Neuronal stem cell (in vitro differentiated cells): ENCODE results near the gene KHSRP.
A peak's percentile ranks its signal among the peaks of the same experiment; 100 is the strongest.

ENCODE experiments used
- DNase-seq: peaks from one replicate; pipeline ENCODE4 v3.0.0-alpha.2; 2013; ENCODE audit warnings: low spot score
- H2AFZ ChIP-seq: one replicate; pipeline ENCODE4 v1.6.1; 2013; ENCODE audit warnings: mild to moderate bottlenecking, low read length, inconsistent platforms
- H2AK5ac ChIP-seq: 2 replicates; pipeline ENCODE4 v1.6.1; 2013; ENCODE audit warnings: low read depth, mild to moderate bottlenecking, inconsistent platforms, low read length, moderate library complexity, mixed read lengths
- H2BK120ac ChIP-seq: 2 replicates; pipeline ENCODE4 v1.6.1; 2013; ENCODE audit warnings: low read depth, mild to moderate bottlenecking, inconsistent platforms, low read length, moderate library complexity, mixed read lengths
- H2BK12ac ChIP-seq: one replicate; pipeline ENCODE4 v1.6.1; 2013; ENCODE audit warnings: low read length, inconsistent platforms
- H2BK15ac ChIP-seq: 2 replicates; pipeline ENCODE4 v1.6.1; 2013; ENCODE audit warnings: mild to moderate bottlenecking, low read length, inconsistent platforms, mixed read lengths
- H2BK5ac ChIP-seq: one replicate; pipeline ENCODE4 v1.6.1; 2013; ENCODE audit warnings: inconsistent platforms, mild to moderate bottlenecking, low read length, moderate library complexity
- H3K14ac ChIP-seq: one replicate; pipeline ENCODE4 v1.6.1; 2013; ENCODE audit warnings: low read length, inconsistent platforms
- H3K18ac ChIP-seq: 2 replicates; pipeline ENCODE4 v1.6.1; 2013; ENCODE audit warnings: low read length, inconsistent platforms
- H3K23ac ChIP-seq: 2 replicates; pipeline ENCODE4 v1.6.1; 2013; ENCODE audit warnings: low read depth, mild to moderate bottlenecking, mixed read lengths, low read length, inconsistent platforms; ENCODE audit not compliant: poor library complexity
- H3K27ac ChIP-seq: replicated peaks from 3 replicates; pipeline ENCODE4 v1.5.1; 2013; ENCODE audit warnings: low read length, inconsistent platforms
- H3K27me3 ChIP-seq, 3 experiments: 2 replicates each; pipeline ENCODE4 v1.6.1; 2013; ENCODE audit warnings: low read length in 3 of 3, mild to moderate bottlenecking in 2 of 3, inconsistent platforms in 1 of 3, low read depth in 1 of 3, mixed read lengths in 1 of 3, moderate library complexity in 1 of 3; ENCODE audit not compliant: control insufficient read depth in 3 of 3, insufficient read depth in 3 of 3
- H3K36me3 ChIP-seq, 2 donors: replicated peaks in 1 of 2; 2 replicates each; pipeline ENCODE4 v1.6.1; 2013; ENCODE audit warnings: low read length in 2 of 2; ENCODE audit not compliant: control insufficient read depth in 2 of 2, insufficient read depth in 2 of 2
- H3K4ac ChIP-seq: 2 replicates; pipeline ENCODE4 v1.6.1; 2013; ENCODE audit warnings: inconsistent platforms, mild to moderate bottlenecking, low read length, moderate library complexity
- H3K4me1 ChIP-seq, 2 donors: 1 replicate in 1 of 2; 2 replicates in 1 of 2; pipeline ENCODE4 v1.6.1; 2013; ENCODE audit warnings: low read length in 2 of 2, low read depth in 1 of 2; ENCODE audit not compliant: control insufficient read depth in 2 of 2, insufficient read depth in 1 of 2
- H3K4me2 ChIP-seq: one replicate; pipeline ENCODE4 v1.6.1; 2013; ENCODE audit warnings: mild to moderate bottlenecking, low read length, inconsistent platforms; ENCODE audit not compliant: insufficient read depth, poor library complexity, severe bottlenecking
- H3K4me3 ChIP-seq, 2 donors: 2 replicates each; pipeline ENCODE4 v1.5.1; 2013; ENCODE audit warnings: low read length in 2 of 2, mild to moderate bottlenecking in 2 of 2, inconsistent platforms in 1 of 2, moderate library complexity in 1 of 2
- H3K79me1 ChIP-seq: one replicate; pipeline ENCODE4 v1.6.1; 2013; ENCODE audit warnings: low read depth, mild to moderate bottlenecking, inconsistent platforms, low read length, moderate library complexity
- H3K9ac ChIP-seq: one replicate; pipeline ENCODE4 v1.6.1; 2013; ENCODE audit warnings: mild to moderate bottlenecking, low read depth, low read length, inconsistent platforms; ENCODE audit not compliant: poor library complexity
- H3K9me3 ChIP-seq, 2 donors: replicated peaks in 1 of 2; 2 replicates each; pipeline versions ENCODE3 to v1.6.1; 2013; ENCODE audit warnings: low read length in 2 of 2, mild to moderate bottlenecking in 2 of 2, inconsistent platforms in 1 of 2, low read depth in 1 of 2, mixed read lengths in 1 of 2, moderate library complexity in 1 of 2; ENCODE audit not compliant: control insufficient read depth in 2 of 2, insufficient read depth in 1 of 2
- H4K8ac ChIP-seq: one replicate; pipeline ENCODE4 v1.6.1; 2013; ENCODE audit warnings: low read depth, mild to moderate bottlenecking, inconsistent platforms, low read length, moderate library complexity
- H4K91ac ChIP-seq: one replicate; pipeline ENCODE4 v1.6.1; 2013; ENCODE audit warnings: low read length, low read depth, mild to moderate bottlenecking, inconsistent platforms; ENCODE audit not compliant: poor library complexity
- WGBS, 2 donors: extraction: QIAGEN DNeasy Blood & Tissue Kit; methylation state at CpG; one replicate each; pipeline ENCODE4 v1.1.7; 2013; ENCODE audit warnings: missing lambda C conversion rate in 2 of 2, mixed read lengths in 1 of 2; ENCODE audit not compliant: insufficient read length in 2 of 2, insufficient replicate concordance in 1 of 2; ENCODE audit errors: extremely low coverage in 2 of 2; 5-methylcytosine and 5-hydroxymethylcytosine counted together

The KHSRP gene

DNA sequence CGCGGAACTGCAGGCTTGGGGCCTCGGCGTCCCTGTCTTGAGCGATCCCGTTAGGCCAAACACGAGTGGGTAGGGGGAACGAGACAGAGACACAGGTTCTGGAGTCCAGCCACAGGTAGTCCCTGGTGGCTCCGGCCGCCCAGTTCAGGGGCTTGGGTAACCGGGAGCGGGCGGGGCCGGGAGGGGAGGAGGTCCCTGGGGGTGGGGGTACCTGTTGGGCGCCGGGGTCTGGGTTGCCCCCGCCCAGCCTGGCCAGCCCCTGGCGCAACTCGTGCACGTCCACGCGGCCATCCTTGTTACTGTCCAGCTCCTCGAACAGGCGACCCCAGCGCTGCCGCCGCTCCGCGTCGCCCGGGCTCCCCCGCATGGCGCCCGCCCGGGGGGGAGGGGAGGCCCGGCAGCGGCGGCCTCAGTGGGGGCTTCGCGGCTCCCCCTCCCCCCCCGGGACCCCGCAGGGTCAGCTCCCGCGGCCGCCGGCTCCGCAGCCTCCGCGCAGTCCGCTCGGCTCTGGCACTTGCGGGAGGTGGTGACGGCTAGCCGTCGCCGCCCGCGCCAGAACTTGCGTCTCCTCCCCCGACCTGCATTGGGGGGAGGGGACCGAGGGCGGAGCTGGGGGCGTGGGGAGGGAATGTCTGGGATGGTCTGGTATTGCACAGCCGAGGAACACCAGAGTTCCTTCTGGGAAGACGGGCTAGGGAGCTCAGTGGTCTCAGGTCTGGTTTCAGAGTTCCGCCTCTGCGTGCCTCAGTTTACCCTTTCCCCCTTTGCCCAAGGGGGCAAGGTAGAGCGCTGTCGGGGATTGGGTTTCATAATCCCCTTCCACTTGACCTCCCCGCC, 34.9 kb upstream of the KHSRP start, which contains the start of gene SLC25A23:
SLC25A23 (minus strand) TSS at position 531 of the 837 bp plus-strand sequence; CDS start at position 367, 164 bp downstream.
- H4K8ac ChIP-seq: no peak within 1 kb of the TSS
- H4K91ac ChIP-seq: no peak within 1 kb of the TSS
- no peak within 1 kb of the TSS for H2BK12ac ChIP-seq
- H3K14ac ChIP-seq: no peak within 1 kb of the TSS
- peak within 1 kb of the TSS; percentile 51 to 85 for H3K4me3 ChIP-seq
- H2AFZ ChIP-seq: peak within 1 kb of the TSS; percentile 96
- peak within 1 kb of the TSS; percentile 53 for H3K4ac ChIP-seq
- no peak within 1 kb of the TSS for H2BK120ac ChIP-seq
- WGBS, 2 donors: no CpG with 5 or more reads among the region's 70 CpGs
- H2BK15ac ChIP-seq: peak within 1 kb of the TSS; percentile 92
- peak within 1 kb of the TSS; percentile 49 for H3K27ac ChIP-seq
- H3K36me3 ChIP-seq: peaks cover 5 to 24% of the 10 kb centered on the region in 2 donors
- H3K4me2 ChIP-seq: peak within 1 kb of the TSS; percentile 94
- peaks cover 3 to 10% of the 10 kb centered on the region in 2 donors for H3K9me3 ChIP-seq
- peak; percentile 76 for DNase-seq
- peak within 1 kb of the TSS; percentile 84 for H3K9ac ChIP-seq
- H3K23ac ChIP-seq: peak within 1 kb of the TSS; percentile 85
- H2AK5ac ChIP-seq: peak within 1 kb of the TSS; percentile 88
- H3K27me3 ChIP-seq: peaks cover 7 to 24% (median 18%) of the 10 kb centered on the region in 3 experiments
- H3K79me1 ChIP-seq: peaks cover 6% of the 10 kb centered on the region
- H3K4me1 ChIP-seq: peaks cover 5 to 7% of the 10 kb centered on the region in 2 donors
- peak within 1 kb of the TSS; percentile 94 for H2BK5ac ChIP-seq
- peak within 1 kb of the TSS; percentile 92 for H3K18ac ChIP-seq

DNA sequence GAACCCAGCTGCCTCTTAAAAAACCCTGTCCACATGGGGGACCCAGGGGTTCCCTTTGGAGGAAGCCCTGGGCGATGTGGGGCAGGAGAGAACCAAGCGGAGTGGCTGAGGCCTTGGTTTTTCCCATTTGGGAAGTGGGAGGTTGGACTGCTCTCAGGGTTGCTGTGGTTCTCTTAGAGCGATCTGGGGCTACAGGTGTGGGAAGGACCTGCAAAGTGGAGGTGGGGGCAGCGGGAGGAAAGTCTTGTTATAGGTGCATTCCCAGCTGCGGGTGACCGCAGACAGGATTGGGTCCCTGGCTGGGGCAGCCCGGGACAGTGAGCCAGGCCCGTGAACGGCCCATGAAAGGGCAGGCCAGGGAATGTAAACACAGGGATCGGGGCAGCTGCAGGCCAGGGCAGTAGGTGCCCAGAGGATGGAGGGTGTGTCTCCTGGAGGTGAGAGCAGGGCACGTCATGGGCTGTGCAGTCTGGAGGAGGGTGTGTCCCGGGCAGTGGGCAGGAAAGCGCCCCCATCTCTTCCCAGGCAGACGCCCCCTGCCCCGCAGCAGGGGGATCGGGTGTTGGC, 34.2 kb upstream of the KHSRP start:
- Histone ChIP-seq H3K9me3 (peaks cover 9 to 17% of the 10 kb centered on the region in 2 donors), H3K23ac (peak overlapping the region; percentile 85), H3K14ac (no peak overlapping the region), H4K91ac (no peak overlapping the region), H3K79me1 (peaks cover 6% of the 10 kb centered on the region), H3K36me3 (peaks cover 12 to 31% of the 10 kb centered on the region in 2 donors), H2BK12ac (no peak overlapping the region), H2BK5ac (peak overlapping the region; percentile 71), H2BK120ac (no peak overlapping the region), H2AFZ (peak overlapping the region; percentile 96), H3K4me2 (peak overlapping the region; percentile 94), H3K18ac (peak overlapping the region; percentile 76), H3K9ac (peak overlapping the region; percentile 72), H2BK15ac (peak overlapping the region; percentile 39), H3K27ac (no peak overlapping the region), H3K4me1 (peaks cover 5% of the 10 kb centered on the region in 2 donors), H3K4ac (no peak overlapping the region), H2AK5ac (peak overlapping the region; percentile 88), H3K27me3 (peaks cover under 1 to 17% (median 11%) of the 10 kb centered on the region in 3 experiments), H4K8ac (no peak overlapping the region), H3K4me3 (peak overlapping the region; percentile 51 to 85)
- no peak for DNase-seq
- WGBS, 2 donors: no CpG with 5 or more reads among the region's 16 CpGs

DNA sequence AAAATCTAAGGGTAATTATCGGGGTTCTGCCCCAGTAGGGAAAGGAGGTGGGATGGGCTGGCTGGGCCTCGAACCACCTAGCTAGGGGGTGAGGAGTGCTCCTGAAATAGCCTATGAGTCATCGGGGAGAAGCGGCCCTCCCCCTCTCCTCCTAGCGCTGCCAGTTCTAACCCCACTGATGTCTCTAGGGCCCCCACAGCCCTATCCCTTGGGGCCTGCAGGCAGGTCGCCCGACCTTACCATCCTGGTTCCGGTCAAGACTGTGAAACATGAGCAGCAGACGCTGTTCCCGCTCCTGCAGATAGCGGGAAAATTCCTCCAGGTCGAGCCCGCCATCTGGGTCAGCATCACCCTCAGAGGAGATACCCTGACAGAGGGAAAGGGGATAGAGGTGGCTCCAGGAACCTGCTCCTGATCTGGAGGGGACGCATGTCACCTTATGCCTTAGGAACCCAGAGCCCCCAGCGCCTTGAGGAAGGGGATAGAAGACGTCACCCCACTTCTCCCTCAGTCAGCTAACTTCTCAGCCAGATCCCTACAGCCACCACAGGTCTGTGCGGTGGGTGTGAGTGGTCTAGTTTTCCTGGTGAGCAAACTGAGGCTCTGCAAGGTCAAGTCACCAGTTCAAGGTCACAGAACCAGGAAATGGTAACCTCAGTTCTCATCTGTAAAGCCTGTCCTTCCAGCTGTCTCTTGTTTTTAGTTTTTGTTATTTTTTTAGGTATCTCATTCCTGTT, 33.5 kb upstream of the KHSRP start:
- Histone ChIP-seq H3K36me3 (peaks cover 13 to 37% of the 10 kb centered on the region in 2 donors), H3K27me3 (peaks cover 0 to 11% (median 7%) of the 10 kb centered on the region in 3 experiments), H2BK5ac (peak overlapping the region; percentile 71), H3K4ac (no peak overlapping the region), H4K8ac (no peak overlapping the region), H2BK15ac (no peak overlapping the region), H3K9me3 (peaks cover 12 to 22% of the 10 kb centered on the region in 2 donors), H2BK12ac (no peak overlapping the region), H3K79me1 (peaks cover 6% of the 10 kb centered on the region), H2AK5ac (no peak overlapping the region), H3K23ac (no peak overlapping the region), H3K4me1 (peaks cover 5% of the 10 kb centered on the region in 2 donors), H2AFZ (no peak overlapping the region), H3K18ac (no peak overlapping the region), H2BK120ac (no peak overlapping the region), H3K27ac (no peak overlapping the region), H3K14ac (no peak overlapping the region), H3K9ac (no peak overlapping the region), H3K4me2 (peak overlapping the region; percentile 94), H3K4me3 (peak overlapping the region in 1 of 2 donors; percentile 51), H4K91ac (no peak overlapping the region)
- no CpG with 5 or more reads among the region's 17 CpGs for WGBS, 2 donors
- no peak for DNase-seq
